Epidermal melanocyte (primary cell): ENCODE results near the gene PROK2.

Experiments
- DNase-seq: peaks from one replicate; pipeline ENCODE4 v3.0.0; 2011; ENCODE audit warnings: low spot score; ENCODE audit not compliant: insufficient read length

Gene PROK2

DNA sequence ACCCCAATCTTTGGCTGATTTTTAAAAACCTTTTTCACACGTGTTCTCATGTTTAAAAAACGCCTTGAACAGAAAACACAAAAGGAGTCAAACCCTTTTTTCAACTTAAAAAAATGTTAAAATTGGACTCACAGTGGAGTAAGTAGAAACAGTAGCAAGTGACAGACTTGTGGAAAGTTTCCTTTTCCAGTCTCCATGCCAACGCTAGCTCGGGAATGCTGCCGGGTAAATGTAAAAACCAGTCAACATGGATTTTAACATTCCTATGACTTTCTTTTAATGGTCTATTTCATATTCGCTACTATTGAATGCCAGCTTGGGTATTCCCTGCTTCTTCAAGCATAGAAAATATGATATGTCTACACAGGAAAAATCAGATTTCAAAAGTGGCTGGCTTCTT, 1.6 kb upstream of the PROK2 start:
- DNase-seq = no peak

DNA sequence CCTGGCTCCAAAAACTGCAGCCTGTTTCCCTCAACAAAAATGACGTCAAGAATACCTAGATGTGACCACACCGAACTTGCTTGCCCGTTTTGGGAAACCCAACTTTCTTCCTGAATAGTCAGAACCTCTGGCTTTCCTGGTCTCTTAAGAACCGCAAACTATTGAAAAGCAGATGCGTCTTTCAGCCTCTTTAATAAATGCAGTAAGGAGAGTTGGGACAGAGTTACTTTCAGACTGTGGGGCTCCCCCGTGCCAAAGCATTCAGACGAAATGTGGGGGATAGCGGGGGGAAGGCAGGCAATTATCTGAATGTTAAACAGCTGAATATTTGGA, 1.2 kb upstream of the PROK2 start:
- no peak for DNase-seq

DNA sequence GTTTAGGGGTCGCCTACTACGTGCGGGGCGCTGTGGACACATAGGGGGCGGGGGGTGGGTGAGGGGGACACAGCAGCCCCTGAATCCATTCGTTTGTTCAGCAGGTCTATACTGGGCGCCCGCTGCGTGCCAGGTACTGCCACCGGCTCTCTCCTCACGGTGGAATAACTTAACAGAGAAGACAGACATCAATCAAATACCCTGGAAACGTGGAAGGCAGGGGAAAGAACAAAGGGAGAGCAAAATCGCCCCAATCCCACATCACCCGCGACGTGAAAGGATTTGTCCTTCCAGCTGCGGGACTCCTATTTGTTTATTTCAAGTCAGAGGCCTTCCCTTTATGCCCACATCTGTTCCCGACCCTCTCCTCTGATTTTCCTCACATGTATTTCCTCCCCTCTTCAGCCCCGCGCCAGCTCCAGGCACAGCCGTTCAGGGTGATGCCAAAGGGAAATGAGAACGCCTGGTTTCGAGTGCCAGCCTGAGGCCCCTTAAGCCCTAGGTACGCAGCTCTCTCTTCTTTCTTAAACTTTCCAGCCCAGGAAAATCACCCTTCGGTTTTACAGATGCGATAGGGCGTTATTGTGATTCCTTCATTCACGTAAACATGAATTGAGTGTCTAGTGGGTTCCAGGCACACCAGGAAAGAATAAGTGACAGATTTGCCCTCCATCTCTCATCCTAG, 726 bp upstream of the PROK2 start:
- DNase-seq = no peak

DNA sequence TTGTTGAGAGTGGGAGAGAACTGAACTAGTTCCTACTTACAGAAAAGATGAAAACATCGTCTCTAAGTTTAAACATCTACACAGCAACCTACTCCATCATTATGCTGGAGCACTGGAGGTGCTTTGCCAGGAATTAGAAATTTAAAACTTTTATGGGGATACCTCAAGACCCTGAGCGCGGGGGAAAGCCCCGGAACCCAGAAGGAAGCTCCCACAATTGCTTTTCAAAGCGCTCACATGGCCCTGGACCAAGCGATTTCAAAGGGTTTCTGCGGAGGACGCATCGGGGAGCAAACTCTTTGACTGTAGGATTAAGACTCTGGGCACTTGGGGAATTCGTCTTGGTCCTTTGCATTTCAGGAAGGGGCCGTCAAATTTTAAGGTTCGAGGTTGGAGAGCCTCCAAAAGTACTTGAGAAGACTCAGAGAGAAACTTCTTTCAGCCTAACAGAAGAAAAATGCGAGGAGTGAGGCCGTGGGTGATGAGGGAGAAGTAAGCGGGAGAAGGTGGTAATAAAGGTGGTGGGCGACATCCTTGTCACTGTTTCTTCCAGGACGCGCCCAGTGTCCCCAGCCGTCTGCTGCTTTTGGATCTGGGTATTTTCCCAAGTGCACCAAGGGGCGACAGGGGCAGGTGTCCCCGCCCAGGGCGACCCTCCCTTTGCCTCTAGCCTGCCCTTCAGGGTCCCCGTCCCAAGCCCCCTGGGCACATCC, 591 bp downstream of the PROK2 start:
- no peak for DNase-seq

DNA sequence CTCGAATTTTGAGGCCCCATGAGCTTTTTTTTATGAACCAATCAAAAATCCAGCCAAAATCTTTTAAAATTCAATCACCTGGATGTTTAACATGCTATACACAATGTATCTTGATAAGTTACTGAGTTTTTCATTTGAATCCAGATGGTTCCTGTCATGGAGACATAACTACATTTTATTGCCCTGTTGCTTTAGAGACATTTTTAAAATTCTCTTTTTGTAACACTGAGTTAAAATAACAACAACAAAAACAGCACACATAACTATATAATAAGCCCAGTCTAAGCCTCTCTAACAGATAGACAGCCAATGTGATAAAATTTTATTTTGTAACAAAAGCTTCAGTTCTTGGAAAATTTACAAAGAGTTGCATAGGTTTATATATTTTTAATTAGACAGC, 1.8 kb downstream of the PROK2 start:
- no peak for DNase-seq

DNA sequence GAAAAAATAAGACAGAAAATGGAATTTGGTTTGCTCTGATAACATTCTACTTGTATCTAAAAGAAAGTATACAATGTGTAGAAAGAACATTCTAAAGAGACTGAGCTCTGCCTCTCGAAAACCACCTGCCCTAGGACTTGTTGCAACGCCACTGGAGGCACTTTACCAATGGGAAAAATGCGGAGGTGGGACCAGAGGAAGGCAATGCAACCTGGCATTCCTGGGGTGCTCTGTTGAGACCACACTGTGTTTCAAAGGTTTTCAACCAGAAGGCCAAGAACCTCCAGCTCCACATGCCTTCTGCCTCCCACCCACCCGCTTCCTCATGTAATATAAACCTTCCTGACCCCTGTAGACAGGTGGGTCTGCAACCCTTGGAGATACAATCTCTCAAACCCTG, 4.5 kb downstream of the PROK2 start:
- no peak for DNase-seq

DNA sequence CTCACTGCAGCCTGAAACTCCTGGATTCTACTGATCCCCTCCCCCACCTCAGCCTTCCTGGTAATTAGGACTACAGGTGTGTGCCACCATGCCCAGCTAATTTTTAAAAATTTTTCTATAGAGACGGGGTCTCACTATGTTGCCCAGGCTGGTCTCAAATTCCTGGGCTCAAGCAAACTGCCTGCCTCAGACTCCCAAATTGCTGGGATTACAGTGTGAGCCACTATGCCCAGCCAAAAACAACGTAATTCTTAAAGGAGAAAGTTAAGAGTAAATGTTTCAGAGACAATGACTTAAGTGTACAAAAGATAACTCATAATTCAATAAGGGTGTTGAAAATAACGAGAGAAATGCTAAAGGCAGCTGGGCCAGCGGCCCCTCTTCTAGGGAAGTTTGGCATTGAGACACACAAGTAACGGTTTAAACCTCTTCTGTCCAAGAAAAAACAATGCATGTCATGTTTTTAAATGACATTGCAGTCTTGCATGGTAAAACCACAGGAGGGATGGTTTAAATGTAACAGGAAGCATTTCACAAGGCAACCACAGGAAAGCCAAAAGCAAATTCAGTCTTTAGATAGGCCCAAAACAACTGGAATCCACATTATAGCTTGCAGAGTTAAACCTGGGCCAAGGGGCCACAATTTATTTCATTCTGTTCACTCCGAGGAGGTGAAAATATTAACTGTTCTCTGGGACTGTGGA, 5.1 kb downstream of the PROK2 start:
- DNase-seq = no peak

DNA sequence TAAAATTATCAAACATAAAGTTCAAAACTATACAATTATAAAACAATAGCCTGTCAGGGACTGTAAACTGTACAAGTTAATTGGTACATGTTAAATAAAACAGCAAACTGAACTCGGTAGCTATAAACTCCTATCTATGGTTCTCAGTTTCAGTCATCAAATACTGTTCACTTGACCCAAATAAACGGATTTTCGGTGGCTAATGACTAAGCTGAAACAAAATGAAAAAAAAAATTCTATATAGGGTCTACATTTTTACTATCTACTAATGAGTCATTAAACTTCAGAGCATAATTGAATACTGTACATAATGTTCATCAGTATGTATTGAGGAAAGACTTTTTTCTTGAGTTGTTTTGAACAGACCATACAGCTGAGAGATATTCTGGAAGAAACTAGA, 6.6 kb downstream of the PROK2 start:
- DNase-seq = no peak

DNA sequence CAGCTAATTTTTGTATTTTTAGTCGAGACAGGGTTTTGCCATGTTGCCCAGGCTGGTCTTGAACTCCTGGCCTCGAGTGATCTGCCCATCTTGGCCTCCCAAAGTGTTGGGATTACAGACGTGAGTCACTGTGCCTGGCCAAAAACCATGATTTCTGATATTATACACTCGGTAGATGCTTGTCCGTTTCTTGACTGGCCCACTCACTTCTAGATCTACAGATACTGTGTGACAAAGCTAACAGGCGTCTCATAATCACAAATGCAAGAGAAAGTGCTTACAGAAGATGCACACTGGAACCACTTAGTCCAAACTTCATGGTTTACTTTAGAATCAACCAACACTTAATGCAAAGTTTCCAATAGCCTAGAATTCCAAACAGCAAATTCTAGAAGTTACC, 8.4 kb downstream of the PROK2 start:
- DNase-seq = no peak

DNA sequence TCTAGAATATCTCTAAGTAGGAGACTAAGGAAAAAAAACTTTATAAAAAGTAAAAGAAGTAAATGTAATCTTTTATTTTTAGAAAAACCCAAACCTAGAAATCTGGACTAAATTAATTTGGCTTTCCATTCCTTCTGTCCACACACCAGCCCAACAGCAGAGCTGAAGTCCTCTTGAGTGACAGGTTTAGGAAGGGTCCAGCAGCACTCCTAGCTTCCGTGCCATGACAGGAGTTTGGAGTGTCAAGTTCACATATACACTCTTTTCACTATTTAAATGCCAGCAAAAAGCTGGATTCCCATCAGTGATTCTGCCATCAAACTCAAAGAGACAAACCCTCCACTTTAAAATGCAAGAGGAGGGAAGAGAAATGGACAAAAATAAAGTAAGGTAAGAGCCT, 13.1 kb downstream of the PROK2 start:
- no peak for DNase-seq

DNA sequence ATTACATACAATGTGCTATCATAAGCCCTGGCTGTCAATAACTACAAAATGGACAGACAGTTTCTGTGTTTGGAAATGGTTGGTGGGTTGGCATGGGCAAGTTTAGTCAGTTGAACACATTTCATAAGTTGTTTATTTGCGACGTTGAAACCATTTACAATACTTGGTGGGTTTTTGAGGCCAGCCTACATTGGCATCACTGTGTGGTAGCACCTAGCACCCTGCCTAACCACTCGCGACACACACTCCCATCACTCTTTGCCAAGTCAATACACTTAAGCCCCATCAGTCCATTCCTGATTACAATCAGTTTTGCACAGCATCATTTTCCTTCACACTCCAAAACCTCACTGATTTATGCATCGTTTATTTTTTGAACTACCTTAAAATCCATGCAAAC, 13.8 kb downstream of the PROK2 start:
- no peak for DNase-seq

DNA sequence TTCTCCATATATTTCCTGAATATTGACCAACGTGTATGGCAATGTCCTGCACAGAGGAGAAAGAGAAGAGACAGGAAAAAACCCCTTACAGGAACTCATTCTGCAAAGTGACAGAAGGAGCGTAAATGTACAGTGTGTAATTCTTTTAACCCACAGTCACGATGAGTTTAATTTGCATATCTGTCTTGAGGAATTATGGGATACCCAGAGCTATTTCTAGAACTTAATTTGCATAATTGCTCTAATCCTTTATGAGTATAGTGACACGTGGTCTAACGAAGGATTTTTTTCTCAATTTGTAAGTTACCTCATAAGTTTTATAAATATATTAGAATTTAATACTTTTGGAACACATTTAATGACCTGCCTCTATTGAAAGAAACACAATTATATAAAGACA, 21.5 kb downstream of the PROK2 start:
- DNase-seq = no peak

DNA sequence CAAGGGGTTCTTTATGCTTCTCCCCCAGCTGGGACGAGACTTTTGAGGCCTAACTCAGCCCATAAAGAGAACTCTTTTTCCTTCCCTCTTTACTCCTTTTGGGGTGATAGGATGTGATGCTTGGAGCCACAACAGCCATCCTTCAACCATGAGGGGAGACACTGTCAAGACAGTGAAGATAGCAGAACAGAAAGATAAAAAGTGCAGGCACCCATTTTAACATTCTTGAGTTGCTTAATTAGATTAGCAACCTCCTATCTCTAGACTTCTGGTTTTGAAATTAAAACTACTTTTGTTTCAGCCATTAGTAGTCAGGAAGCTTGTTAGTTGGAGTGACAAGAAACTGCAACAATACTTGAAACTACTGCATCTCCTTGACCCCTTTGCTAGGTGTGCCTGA, 24.8 kb downstream of the PROK2 start:
- DNase-seq = no peak

DNA sequence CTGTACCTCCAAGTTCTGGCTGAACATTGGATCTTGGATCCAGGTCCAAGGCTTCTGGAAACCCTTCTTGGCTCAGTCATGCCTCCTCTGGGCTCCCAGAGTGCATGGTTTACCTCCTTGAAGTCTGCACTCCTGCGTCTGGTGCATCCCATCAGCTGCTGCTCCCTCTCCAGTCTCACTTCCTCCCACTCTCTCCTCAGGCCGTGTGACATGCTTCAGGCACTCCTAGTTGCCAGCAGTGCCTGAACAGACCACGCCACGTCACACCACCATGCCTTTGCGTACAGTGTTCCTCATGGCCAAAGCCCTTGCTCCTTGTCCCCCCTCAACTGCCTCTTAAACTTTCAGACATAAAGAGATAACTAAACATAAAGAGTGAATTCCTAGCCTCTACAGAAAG, 25.5 kb downstream of the PROK2 start:
- no peak for DNase-seq

DNA sequence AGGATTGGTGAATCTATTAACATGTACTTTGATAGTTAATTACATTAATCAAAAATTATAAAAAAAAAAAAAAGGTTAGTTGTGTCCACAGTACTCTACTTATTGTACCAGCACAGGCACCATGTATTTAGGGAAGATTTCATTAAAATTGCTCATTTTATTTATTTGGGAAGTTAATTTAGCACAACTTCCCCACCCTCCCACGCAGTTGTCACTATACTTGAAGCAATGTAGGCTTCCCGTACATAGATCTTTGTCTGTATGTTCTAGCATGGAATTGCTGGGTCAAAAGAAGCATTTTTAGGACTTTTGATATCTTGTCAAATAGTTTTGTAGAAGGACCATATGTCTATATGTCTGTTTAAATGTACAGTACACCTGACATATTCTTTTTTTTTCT, 26.9 kb downstream of the PROK2 start:
- no peak for DNase-seq

DNA sequence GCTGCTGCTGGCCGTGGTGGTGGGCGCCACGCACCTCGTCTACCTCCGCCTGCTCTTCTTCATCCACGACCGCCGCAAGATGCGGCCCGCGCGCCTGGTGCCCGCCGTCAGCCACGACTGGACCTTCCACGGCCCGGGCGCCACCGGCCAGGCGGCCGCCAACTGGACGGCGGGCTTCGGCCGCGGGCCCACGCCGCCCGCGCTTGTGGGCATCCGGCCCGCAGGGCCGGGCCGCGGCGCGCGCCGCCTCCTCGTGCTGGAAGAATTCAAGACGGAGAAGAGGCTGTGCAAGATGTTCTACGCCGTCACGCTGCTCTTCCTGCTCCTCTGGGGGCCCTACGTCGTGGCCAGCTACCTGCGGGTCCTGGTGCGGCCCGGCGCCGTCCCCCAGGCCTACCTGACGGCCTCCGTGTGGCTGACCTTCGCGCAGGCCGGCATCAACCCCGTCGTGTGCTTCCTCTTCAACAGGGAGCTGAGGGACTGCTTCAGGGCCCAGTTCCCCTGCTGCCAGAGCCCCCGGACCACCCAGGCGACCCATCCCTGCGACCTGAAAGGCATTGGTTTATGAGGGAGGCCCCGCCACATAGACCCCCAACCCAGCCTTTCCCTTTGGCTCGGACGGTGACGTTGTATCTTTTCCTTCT, 30.2 kb downstream of the PROK2 start:
- DNase-seq = no peak

DNA sequence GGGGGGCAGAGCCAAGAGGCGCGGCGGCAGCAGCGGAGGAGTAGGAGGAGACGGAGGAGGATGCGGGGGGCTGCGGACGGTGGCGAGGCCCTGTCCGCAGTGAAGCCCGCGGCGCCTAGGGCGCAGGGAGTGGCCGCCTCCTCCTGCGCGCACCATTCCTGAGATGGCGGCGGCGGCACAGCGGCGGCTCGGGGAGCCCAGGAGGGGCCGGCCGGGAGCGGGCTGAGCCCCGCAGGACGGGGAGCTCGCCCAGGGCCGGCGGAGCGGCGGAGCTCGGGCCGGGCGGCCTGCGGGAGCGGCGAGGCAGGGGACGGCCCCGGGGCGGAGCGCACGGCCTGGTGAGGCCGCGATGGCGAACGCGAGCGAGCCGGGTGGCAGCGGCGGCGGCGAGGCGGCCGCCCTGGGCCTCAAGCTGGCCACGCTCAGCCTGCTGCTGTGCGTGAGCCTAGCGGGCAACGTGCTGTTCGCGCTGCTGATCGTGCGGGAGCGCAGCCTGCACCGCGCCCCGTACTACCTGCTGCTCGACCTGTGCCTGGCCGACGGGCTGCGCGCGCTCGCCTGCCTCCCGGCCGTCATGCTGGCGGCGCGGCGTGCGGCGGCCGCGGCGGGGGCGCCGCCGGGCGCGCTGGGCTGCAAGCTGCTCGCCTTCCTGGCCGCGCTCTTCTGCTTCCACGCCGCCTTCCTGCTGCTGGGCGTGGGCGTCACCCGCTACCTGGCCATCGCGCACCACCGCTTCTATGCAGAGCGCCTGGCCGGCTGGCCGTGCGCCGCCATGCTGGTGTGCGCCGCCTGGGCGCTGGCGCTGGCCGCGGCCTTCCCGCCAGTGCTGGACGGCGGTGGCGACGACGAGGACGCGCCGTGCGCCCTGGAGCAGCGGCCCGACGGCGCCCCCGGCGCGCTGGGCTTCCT, 31.0 kb downstream of the PROK2 start, which contains the start of gene GPR27:
Gene GPR27, plus strand, starts transcription at position 155 of the 909 bp plus-strand sequence. Its CDS starts 195 bp downstream, at position 350.
- no peak for DNase-seq

DNA sequence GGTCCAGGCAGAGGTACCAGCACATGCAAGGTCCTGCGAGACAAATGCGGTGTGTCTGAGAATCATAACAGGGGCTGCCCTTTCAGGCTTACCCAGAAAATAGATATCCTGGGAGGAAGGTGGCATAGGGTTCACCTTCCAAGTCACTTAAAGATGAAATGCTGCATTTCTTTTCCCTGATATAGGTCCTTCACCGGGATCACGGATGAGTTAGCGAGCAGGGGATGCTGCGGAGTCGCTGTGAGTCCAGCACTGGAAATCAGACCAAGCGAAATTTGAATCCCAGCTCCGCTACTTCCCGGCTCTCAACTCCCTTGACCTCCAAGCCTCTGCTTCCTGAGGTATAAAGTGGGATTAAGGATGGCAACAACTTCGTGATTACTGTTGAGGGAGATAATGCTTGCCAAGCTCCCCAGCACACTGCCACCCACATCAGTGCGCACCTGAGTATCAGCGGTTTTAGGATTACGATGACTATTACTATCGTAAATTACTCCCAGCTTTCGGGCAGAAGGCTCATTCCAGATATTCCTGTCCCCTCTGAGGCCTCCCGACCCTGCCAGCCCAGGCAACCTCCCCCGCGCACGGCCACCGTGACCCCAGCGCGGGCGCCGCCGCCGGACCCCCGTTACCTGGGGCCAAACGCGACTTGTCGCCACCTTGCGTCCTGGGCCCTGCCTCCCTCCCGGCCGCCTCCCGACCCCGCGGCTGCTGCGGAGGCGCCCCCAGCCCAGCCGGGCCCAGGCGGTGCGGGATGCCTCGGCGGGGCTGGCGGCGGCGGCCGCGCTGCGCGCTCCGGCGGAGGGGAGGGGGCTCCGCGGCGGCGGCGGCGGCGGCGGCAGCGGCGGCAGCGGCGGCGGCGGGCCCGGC, 31.9 kb downstream of the PROK2 start:
- no peak for DNase-seq

DNA sequence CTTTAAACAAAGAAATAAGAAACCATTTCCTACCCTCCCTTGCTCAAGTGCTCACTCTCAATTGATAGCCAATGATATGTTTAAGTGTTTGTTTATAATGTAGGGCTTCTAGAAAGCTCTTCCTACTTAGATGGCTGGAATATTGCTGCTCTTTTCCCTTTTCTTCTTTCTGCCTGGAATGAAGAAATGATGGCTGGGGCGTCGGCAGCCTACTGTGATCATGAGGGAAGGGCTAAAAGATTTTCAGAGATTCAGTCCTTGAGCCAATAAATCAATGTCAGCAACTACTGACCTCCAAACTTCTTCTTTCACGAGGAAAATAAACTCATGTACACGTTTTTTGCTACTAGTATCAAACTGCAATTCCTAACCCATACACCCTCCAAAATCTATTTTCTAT, 33.3 kb downstream of the PROK2 start:
- no peak for DNase-seq

DNA sequence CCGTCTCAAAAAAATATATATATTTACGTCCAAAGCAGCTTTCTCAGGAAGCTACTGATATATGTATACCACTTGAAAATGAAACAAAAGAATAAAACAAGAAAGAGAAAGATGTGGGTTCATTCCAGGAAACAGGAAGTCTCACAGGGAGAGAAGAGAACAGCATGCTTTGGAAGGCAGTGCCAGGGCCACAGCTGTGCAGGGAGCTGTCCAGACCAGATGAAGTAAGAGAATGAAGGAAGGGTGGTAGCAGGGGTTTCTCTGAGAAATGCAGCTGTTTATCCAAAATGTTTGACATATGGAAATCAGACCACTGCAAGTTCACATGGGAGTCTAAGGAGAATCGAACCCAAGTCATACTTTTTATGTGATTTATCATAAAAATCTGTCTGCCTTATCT, 40.2 kb downstream of the PROK2 start:
- no peak for DNase-seq
